Measurements from ENCODE around the gene WWOX.

WWOX gene

DNA sequence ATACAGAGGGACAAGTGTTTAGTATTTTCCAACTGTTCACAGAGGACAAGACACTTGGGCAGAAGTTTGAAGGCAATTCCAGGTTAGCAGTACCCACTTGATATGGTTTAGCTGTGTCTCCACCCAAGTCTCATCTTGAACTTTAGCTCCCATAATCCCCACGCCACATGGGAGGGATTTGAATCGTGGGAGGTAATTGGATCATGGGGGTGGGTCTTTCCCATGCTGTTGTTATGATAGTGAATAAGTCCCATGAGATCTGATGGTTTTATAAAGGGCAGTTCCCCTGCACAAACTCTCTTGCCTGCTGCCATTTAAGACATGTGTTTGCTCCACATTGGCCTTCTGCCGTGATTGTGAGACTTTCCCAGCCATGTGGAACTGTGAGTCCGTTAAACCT, 832.2 kb downstream of the WWOX start:
- DNase-seq, result no peak

- no peak for DNase-seq
Observed at GRCh38 chr16:78932355-78932943, 833.0 kb downstream of the WWOX start.

- no peak for DNase-seq
Observed at GRCh38 chr16:78936060-78936459, 836.6 kb downstream of the WWOX start.

DNA sequence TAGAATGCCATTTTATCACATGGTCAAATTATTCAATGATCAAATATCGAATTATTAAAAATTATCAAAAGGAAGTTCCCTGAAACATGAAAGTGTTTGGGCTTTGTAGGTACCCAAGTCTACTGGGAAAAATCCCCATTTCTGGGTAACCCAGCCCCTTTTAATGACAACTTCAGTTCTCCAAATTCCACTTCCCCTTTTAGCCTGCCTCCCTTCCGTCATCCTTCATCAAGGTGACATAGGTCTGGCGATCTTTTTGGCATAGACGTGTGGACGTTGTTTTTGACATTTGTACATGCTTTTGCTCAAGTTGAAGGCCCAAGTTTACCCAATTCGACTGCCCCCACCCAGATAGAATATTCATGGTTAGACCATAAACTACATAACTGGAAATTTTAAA, 840.1 kb downstream of the WWOX start:
- DNase-seq, result peak; percentile 25 to 29

DNA sequence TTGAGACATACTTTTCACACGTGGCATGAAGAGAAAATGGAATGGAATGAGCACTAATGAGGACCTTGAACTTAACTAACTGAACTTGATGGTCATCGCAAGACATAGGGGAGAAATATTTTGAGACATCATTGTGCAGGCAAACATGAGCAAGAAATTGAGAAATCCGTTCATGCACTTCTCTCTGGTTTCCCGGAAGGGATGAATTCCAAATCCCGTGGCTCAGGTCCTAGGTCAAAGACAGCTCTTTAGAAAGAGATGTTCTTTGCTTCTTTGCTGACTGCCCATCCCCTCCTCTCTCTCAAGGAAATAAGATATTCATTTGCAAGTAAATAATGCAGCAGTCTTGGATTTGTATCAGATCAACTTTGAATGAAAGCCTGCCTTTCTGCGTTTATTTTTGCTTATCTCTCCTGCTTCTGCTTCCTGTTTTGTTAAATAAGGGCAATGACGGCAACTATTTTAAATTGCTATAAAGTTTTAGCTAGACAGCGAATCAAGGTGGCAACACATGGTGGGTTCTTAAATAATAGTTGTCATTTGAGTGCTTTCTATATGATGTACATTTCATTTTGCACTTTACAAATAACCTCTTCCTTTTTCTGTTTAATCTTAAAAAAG, 843.3 kb downstream of the WWOX start:
- DNase-seq, result peak; percentile 20 to 40

DNA sequence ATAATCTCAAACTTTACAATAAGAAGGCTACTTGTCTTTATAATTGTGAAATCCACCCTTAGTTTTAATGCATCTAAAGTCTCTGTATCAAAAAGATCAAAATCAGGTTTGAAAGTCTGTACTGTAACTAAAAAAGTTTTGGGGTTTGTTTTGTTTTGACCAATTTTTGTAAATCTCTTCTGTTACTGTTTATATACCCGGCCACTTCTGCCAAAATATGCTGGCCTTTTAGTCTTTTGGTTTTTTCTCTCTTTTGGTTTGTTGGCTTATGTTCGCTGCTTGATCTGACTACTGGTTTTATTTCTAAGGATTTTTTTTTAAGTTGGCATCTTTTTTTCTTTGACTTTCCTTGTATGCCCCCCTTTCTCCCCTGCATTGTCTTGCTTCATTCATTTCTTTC, 845.9 kb downstream of the WWOX start:
- DNase-seq, result no peak

DNA sequence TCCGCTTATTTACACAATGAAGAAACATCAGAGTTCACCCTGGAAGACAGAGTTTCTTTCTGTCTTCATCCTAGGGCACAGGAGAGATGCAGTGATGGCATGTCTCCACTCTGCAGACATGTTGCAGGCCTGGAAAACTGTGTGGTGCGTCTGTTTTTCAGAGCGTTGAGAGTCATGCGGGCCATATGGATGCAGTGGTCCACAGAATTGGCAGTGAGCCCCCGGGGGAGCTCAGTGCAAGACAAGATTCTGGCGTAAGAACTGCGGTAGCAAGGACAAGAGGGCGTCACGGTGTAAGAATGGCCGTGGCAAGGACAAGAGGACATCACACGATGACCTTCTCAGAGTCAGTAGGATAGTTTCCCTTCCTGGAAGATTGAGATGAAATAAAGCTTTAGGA, 847.1 kb downstream of the WWOX start:
- DNase-seq, result no peak

- DNase-seq, result no peak
Observed at GRCh38 chr16:78950768-78951167, 851.3 kb downstream of the WWOX start.

- DNase-seq, result no peak
Observed at GRCh38 chr16:78952630-78953029, 853.2 kb downstream of the WWOX start.

DNA sequence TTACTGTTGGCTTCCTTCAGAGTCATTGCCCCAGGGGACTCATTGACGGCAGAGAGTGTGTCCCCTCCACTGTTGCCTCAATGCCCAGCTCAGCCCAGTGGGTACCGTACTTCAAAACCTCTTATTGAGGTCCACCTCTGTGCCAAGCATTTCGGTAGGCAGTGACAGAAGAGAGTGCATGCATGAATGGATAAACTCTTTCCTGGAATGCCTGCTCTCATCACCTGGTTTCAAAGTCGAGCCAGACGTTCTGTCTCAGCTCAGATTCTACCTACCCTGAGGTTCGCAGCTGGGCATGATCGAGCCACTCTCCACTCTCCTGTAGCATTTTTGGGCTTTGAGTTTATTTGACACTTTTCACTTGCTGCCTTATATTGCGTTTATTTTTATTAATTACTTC, 854.1 kb downstream of the WWOX start:
- no peak for DNase-seq

DNA sequence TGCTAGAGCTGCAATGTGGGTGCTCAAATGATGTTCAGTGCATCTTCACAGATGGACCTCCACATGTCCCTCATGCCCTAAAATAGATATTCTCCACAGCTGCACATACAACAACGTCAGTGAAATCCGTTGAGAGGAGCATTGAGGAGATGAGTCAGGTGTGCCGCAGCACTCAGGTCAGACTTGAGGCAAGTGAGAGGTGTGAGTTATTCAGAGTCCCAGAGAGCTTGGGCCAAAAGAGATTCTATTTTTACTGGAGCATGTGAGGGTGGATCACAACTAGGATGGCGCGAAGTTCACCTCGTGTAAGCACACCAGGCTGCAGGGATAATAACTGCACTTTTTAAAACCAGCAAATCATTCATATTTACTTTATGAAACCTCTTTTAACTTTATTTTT, 855.8 kb downstream of the WWOX start:
- no peak for DNase-seq

GRCh38 chr16:78956859-78957258, 857.4 kb downstream of the WWOX start:
- DNase-seq, result no peak

DNA sequence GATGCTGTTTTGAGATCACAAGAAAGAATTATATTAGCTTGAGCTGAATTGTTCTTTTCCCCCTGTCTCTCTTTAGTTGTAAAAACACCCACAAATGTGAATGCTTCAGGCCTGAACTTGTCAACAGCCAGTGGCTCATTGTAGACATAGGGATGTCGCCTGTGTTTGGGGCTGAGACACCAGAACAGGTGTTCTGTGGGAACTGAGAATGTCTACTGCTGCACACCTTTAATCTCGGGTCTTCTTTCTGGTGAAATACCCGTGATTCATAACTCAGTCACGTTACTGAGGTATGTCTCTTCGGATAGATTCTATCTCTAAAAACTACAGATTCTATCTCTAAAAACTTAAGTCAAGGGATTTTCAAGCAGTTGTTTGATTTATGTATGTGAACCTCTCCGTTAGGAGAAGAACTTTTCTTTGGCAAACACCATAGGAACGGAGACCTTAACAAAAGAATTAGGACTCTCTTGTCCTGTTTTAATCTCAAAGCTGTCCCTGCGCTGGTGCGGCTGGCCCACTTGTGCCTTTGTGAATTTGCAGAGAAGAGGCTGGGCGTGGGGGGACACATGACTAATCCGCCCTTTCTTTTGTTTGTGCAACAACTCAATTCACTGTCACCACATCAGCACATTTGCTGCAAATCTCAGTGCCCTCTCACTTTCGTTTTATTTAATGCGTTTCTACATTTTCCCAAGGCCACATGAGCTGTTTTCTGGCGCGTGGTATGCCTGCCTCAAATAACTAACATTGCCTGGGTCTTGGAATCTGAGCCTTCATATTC, 858.1 kb downstream of the WWOX start:
- no peak for DNase-seq

- DNase-seq, result no peak
Observed at GRCh38 chr16:78961464-78961863, 862.0 kb downstream of the WWOX start.

DNA sequence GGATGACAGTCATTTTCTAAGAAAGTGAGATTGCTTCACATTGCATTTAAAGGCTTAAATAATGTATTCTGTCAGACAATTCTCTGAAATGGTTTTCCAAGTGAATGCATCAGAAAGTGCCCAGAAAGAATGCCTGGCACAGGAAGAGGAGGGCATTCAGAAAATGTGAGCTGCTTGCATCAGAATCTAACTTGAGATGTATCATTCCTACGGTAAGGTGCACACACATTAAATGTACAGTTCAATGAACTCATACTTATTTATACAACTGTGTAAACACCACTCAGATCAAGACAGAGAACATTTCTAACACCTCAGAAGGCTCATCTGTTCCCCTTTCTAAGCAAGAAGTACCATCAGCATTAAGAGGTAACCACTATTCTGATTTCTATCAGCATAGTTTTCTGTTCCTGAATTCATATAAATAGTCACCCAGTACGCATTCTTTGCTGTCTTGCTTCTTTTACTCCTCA, 863.0 kb downstream of the WWOX start:
- DNase-seq, result no peak

- DNase-seq, result no peak
Observed at GRCh38 chr16:78967948-78968347, 868.5 kb downstream of the WWOX start.

- no peak for DNase-seq
Observed at GRCh38 chr16:78969721-78970120, 870.3 kb downstream of the WWOX start.

GRCh38 chr16:78970650-78971049, 871.2 kb downstream of the WWOX start:
- no peak for DNase-seq

DNA sequence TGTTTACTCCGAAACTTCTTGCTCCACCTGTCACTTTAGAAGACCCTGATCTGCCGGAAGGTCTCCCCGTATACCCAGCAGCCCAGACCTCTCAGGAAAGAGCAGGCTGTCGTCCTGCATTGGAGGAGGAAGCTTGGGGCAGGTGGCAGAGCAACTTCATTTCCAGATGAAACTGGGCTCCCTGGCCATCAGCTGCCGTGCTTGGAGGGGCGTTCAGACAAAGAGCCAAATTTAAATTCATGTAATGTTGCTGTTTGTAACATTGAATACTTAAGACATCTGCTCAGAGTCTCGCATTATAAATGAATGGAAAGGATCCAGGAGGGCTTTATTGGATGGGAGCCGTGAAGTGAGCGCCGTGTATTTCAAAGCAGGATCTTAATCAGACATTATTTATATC, 872.6 kb downstream of the WWOX start:
- no peak for DNase-seq

DNA sequence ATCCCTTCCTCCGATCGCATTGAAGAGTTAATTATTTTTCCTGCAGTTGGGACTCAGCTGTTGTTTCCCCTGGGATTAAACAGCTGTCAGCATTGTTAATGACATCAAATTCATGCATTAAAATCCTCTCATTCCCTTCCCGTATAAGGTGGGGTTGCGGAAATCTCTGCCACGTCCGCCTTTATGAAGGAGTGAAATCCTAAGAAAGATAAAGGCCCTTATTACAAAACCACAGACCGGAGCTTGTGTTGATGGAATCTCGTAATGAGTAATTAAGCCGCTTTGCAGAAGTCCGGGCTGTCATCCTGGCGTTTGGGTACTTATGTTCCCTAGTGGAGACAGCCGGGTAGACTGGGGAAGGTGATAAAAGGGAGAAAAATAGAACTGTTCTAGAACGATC, 873.5 kb downstream of the WWOX start:
- DNase-seq, result no peak

- DNase-seq, result peak; percentile 55 to 91
Observed at GRCh38 chr16:78976212-78976611, 876.8 kb downstream of the WWOX start.

DNA sequence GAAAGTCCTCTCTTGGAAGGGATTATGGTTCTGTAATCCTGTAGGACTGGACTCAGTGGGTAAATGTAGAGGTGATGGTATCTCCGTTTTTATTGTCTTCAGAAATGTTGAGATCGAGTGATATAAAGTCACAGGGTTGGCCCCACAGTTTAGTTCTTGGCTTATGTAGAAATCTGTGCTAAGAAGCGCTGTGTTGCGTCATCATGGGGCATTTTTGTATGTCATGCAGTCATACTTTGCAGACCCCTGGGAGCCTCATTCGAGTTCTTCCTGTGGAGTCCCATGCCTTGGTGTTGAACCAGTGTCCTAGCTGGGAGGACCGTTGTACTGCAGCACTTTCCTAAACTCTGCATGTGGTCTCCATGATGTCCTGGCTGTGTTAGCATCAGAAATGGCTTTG, 881.4 kb downstream of the WWOX start:
- no peak for DNase-seq

- DNase-seq, result no peak
Observed at GRCh38 chr16:78982096-78982744, 882.8 kb downstream of the WWOX start.

GRCh38 chr16:78984324-78984723, 884.9 kb downstream of the WWOX start:
- no peak for DNase-seq

Measured in inflammatory macrophage treated with lipopolysaccharide for 1 hour (primary cell).